Mucosa of descending colon (tissue), 3 donors: ENCODE data around the gene PEX14. TPM values are rescaled to one million over a fixed set of nuclear protein-coding genes. Genes with fewer than 3 reads are reported as not detected.

Experiments
- ATAC-seq: fragments of 200-7000 bp; cut with Tn5 transposase; one replicate; pipeline ENCODE4 v1.9.1; 2020; ENCODE audit warnings: mild to moderate bottlenecking, moderate library complexity
- DNase-seq, 3 donors: peaks; one replicate each; pipeline ENCODE4 v3.0.0-alpha.2; 2020
- H3K36me3 ChIP-seq: fragments of 200-600 bp; one replicate; pipeline ENCODE4 v1.8.0; 2021; ENCODE audit warnings: low read depth, mild to moderate bottlenecking
- H3K4me1 ChIP-seq: fragments of 200-600 bp; one replicate; pipeline ENCODE4 v1.8.0; 2021; ENCODE audit warnings: low read depth, mild to moderate bottlenecking
- H3K4me3 ChIP-seq: fragments of 200-600 bp; one replicate; pipeline ENCODE4 v1.8.0; 2021; ENCODE audit warnings: mild to moderate bottlenecking
- H3K9me3 ChIP-seq: fragments of 200-600 bp; one replicate; pipeline ENCODE4 v1.8.0; 2021; ENCODE audit warnings: mild to moderate bottlenecking
- CTCF ChIP-seq: fragments of 200-600 bp; IDR thresholded peaks from one replicate; pipeline ENCODE4 v1.8.0; 2022; ENCODE audit warnings: antibody characterized with exemption, mild to moderate bottlenecking
- intact Hi-C, 2 donors: fragments of 100-400 bp; cut with DNase I in 1 of 2; cut with micrococcal nuclease in 1 of 2; formaldehyde crosslinking; loops; one replicate each; pipeline versions ENCODE4 v1.11.0 to v1.11.1; 2022; cut with DNase I, micrococcal nuclease
- total RNA-seq, 3 donors: library from RNA; stranded (reverse); fragmentation: NEBNext Ultra II Directional in 2 of 3; extraction: Animal tissue kit (Norgen Biotek cat#: 25700) in 2 of 3; gene quantifications; one replicate each; pipeline versions ENCODE4 v1.2.1 to v1.2.4, GENCODE V29; 2021 to 2023
- donor health status: DM: no; HTN: no; CAD: no; lungs with moderate emphysema.
- donor health status: DM: no; HTN: no; CAD: no.
- donor health status: DM: no; HTN: yes; CAD: no.

PEX14 gene
- total RNA-seq, 3 donors from 2014 or later: 18.9 to 23.8 (median 21.3) TPM

- Histone ChIP-seq H3K36me3 (peaks cover 3% of the 10 kb centered on the region), H3K4me3 (no peak overlapping the region), H3K9me3 (no peaks in the 10 kb centered on the region), H3K4me1 (no peaks in the 10 kb centered on the region)
- TF ChIP-seq CTCF: no peak
- intact Hi-C loops: no loop called here
- DNase-seq (peak in 1 of 3 donors; percentile 51), ATAC-seq (peak; percentile 70)
These were observed 171.7 kb downstream of the PEX14 start for GRCh38 chr1:10646347-10646861.

GRCh38 chr1:10647414-10648170, 172.8 kb downstream of the PEX14 start:
- intact Hi-C loops: no loop called here
- no peak for TF ChIP-seq CTCF
- Histone ChIP-seq H3K4me3 (no peak overlapping the region), H3K9me3 (no peaks in the 10 kb centered on the region), H3K4me1 (no peaks in the 10 kb centered on the region), H3K36me3 (peaks cover 3% of the 10 kb centered on the region)
- no peak for ATAC-seq
- DNase-seq: no peak

GRCh38 chr1:10648689-10649516, 174.2 kb downstream of the PEX14 start:
- TF ChIP-seq CTCF: no peak
- ATAC-seq (no peak), DNase-seq (no peak)
- intact Hi-C loops: no loop called here
- no peaks in the 10 kb centered on the region for H3K9me3 ChIP-seq
- no peak overlapping the region for H3K4me3 ChIP-seq
- H3K4me1 ChIP-seq: no peaks in the 10 kb centered on the region
- H3K36me3 ChIP-seq: peaks cover 9% of the 10 kb centered on the region

DNA sequence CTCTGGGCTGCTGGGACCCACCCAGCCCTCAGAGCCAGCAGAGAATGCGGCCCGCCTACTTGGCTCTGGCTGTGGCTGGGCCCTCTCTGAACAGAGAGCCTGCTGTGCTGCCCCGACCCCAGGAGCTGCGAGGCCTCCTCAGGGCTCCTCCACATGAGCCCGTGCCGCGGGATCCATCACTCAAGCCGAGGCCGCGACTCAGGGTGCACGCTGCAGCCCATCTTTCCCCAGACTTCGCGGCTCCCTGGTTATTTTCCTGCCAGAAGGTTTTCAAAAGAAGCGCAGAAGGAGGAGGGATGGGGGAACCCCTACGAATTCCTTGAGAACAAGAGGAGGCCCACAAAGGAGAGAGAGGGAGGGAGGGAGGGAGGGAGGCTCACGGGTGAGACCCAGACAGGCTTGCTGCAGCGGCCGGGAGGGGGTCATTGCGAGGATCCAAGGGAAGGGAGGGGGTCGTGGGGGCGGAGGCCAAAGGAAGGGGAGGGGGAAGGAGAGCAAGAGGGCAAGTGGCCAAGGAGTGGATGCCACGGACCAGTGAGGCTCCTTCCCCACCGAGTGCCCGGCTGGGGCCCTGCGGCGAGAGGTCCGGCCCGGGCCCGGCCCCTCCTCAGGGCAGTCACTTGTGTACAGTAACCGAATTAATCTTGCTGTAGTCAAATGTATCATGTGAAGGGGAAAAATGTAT, 174.9 kb downstream of the PEX14 start:
- Histone ChIP-seq H3K4me1 (no peaks in the 10 kb centered on the region), H3K9me3 (no peaks in the 10 kb centered on the region), H3K4me3 (no peak overlapping the region), H3K36me3 (peaks cover 9% of the 10 kb centered on the region)
- intact Hi-C loops: no loop called here
- no peak for TF ChIP-seq CTCF
- DNase-seq (no peak), ATAC-seq (no peak)

- no peak for ATAC-seq
- H3K4me1 ChIP-seq: no peaks in the 10 kb centered on the region
- H3K4me3 ChIP-seq: no peak overlapping the region
- H3K9me3 ChIP-seq: no peaks in the 10 kb centered on the region
- intact Hi-C loops: no loop called here
- peaks cover 9% of the 10 kb centered on the region for H3K36me3 ChIP-seq
- TF ChIP-seq CTCF: no peak
- no peak for DNase-seq
These were observed 176.0 kb downstream of the PEX14 start for GRCh38 chr1:10650556-10651388.
